ENCODE results near the gene NEU2.

- TF ChIP-seq REST (IDR thresholded peaks at IDR 0.05; ENCODE audit: insufficient read depth in 1 of 2, low read depth in 2 of 2, low read length in 2 of 2), result no peak
- no peak for TF ChIP-seq SIN3A (IDR thresholded peaks at IDR 0.05; ENCODE audit: borderline replicate concordance, insufficient read depth, low read length)
- no peak for TF ChIP-seq POLR2AphosphoS5 (IDR thresholded peaks at IDR 0.05; ENCODE audit: low read depth, low read length)
- no peak for TF ChIP-seq TAF1 (IDR thresholded peaks at IDR 0.05; ENCODE audit: borderline replicate concordance, insufficient read depth, low read length)
Measured at GRCh38 chr2:233064530-233065199, 32.2 kb downstream of the NEU2 start.
